NB4 (cell line): Measurements from ENCODE around the gene PDE11A.

Source experiments
- POLR2A ChIP-seq: IDR thresholded peaks from 2 replicates; pipeline ENCODE4 v1.6.1; 2011; ENCODE audit warnings: mild to moderate bottlenecking; ENCODE audit not compliant: insufficient read length; ENCODE audit errors: extremely low read depth
- TF ChIP-seq, protein P1 (sequence below): IDR thresholded peaks from 2 replicates; pipeline ENCODE4 v1.6.1; 2011; ENCODE audit warnings: low read depth, low read length

DNA sequence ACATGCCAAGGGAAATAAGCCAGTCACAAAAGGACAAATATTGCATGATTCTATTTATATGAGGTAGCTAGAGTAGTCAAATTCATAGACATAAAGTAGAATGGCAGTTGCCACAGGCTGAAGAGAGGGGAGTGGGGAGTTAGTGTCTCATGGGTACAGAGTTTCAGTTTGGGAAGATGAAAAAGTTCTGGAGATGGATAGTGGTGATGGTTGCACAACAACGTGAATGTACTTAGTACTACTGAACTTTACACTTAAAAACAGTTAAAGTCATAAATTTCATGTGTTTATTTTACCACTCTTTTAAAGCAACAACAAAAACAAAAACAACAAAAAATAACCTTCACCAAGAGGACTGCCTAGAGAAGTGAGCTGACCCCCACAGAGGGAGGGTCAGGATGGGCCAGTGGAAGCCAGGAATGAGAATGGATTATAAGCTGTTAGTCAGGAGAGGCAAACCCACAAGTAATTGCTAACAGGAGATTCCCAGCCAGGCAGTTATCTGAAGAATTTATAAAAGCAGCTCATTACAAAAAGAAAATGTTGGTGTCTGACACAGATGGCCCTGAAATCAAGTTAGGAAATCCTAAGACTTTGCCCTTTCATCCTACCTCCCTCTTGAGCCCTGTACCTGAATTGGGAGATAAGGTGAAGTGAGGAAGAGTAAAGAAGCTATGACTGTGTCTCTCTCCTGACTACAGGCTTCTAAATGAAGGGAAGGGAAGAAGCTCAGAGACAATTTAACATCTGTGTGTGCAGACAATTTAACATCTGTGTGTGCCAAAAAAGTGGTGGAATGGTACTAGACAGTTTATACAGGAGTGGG, 263.4 kb downstream of the PDE11A start:
- TF ChIP-seq POLR2A: no peak
- TF ChIP-seq, protein P1, sequence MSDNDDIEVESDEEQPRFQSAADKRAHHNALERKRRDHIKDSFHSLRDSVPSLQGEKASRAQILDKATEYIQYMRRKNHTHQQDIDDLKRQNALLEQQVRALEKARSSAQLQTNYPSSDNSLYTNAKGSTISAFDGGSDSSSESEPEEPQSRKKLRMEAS: no peak
